Astrocyte of the spinal cord (primary cell): Measurements from ENCODE around the gene MTHFD2L.

Source experiments
- DNase-seq: peaks from one replicate; pipeline ENCODE4 v3.0.0; 2011; ENCODE audit warnings: low read depth, low spot score
- H3K4me3 ChIP-seq: 2 replicates; pipeline ENCODE4 v1.5.1; 2011; ENCODE audit warnings: low read depth, mild to moderate bottlenecking, low read length, moderate library complexity
- in situ Hi-C: cut with HindIII; loops from 2 replicates; pipeline ENCODE4 v1.10.0; 2017; ENCODE audit warnings: low sequenced_read_pairs
- TF ChIP-seq, protein P1 (sequence below): IDR thresholded peaks from 2 replicates; pipeline ENCODE4 v1.5.1; 2012; ENCODE audit warnings: low read depth, mild to moderate bottlenecking, low read length, inconsistent platforms

The MTHFD2L gene

DNA sequence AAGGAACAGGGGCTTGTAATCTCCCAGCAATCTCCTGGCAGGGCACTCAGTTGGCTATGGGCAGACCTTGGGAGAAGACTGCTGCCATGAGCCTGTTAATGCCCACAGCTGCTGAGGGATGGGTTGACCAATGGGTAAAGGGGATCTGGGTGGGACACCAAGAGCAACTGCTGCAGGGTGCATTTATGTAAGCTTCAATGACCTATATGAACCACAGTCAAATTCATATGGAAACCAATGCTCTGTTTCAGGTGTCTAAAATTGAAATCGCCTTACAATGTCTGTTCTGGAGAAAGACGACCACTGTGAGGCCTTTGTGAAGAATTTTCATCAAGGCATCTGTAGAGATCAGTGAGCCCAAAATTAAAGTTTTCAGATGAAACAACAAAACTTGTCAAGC lies 156.4 kb downstream of the MTHFD2L start:
- H3K4me3 ChIP-seq = no peak overlapping the region
- TF ChIP-seq, protein P1, sequence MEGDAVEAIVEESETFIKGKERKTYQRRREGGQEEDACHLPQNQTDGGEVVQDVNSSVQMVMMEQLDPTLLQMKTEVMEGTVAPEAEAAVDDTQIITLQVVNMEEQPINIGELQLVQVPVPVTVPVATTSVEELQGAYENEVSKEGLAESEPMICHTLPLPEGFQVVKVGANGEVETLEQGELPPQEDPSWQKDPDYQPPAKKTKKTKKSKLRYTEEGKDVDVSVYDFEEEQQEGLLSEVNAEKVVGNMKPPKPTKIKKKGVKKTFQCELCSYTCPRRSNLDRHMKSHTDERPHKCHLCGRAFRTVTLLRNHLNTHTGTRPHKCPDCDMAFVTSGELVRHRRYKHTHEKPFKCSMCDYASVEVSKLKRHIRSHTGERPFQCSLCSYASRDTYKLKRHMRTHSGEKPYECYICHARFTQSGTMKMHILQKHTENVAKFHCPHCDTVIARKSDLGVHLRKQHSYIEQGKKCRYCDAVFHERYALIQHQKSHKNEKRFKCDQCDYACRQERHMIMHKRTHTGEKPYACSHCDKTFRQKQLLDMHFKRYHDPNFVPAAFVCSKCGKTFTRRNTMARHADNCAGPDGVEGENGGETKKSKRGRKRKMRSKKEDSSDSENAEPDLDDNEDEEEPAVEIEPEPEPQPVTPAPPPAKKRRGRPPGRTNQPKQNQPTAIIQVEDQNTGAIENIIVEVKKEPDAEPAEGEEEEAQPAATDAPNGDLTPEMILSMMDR = no peak
- DNase-seq = no peak
- in situ Hi-C loops = no loop called here

- no peak overlapping the region for H3K4me3 ChIP-seq
- TF ChIP-seq, protein P1 = no peak
- DNase-seq = no peak
- in situ Hi-C loops = no loop called here
These were observed 157.0 kb downstream of the MTHFD2L start for GRCh38 chr4:74314944-74315343.

DNA sequence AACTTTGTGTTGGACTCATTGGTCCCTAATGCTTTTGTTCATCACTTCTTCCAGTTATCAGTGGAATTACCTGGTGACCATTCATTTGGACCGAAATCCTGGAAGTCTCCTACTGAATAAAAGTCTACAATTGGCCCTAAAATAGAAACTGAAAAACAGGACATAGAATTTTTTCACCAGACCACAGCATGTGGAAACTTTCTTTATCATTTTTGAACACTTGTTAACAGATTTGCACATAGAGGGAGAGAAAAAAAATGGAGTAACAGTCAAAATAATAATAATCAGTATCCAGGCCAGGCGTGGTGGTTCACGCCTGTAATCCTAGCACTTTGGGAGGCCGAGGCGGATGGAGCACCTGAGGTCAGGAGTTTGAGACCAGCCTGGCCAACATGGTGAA lies 157.5 kb downstream of the MTHFD2L start:
- no peak overlapping the region for H3K4me3 ChIP-seq
- TF ChIP-seq, protein P1 = no peak
- DNase-seq = no peak
- in situ Hi-C loops = no loop called here

DNA sequence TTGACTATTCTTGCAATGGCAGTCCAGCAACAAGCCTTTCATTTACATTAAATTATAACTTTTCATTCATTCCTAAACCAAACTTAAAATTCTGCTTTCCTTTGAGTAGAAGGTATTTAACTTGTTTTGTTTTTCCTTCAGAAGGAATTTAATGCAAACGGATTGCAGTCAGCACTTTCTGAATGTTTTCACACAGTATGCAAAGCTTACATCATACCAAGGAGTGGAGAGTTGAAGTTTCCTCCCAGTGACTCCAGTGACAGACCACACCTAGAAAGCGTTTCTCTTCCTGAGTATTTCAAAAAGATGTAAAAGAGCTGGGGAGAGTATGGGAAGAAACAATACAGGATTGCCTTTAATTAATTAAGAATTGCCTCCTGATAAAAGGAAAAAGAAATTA lies 158.5 kb downstream of the MTHFD2L start:
- no peak for DNase-seq
- TF ChIP-seq, protein P1 = no peak
- in situ Hi-C loops = no loop called here

DNA sequence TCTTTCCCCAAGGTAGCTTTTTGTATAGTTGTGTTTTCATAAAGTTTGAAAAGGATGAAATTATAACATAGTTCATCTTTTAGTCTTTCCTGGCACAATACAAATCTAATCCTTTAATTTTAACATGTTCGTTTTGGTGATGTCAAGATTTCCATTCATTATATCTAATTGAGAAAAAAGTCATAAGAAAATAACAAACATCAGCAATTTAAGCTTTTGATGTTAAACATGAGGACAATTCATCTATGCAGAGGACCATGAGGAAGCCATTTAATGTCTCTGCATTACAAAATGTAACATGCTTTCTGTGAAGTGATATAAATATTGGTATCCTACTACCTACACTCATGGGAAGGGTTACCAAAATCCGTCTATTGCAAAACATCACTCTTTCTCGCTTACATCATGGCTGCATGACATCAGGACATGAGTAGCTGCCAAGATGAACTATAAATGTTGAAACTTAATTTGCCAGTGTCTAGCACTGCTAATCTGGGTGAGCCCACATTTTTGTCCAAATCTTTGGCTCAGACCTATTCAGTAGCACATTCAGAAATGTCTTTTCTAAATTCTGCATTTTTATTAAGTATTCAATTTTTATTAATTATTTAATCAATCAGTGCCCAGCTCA lies 159.8 kb downstream of the MTHFD2L start:
- H3K4me3 ChIP-seq = no peak overlapping the region
- in situ Hi-C loops = no loop called here
- TF ChIP-seq, protein P1 = no peak
- DNase-seq = no peak

More for the DNA sequence above, 158.5 kb downstream of the MTHFD2L start:
- no peak overlapping the region for H3K4me3 ChIP-seq

GRCh38 chr4:74318276-74318675 lies 160.4 kb downstream of the MTHFD2L start:
- TF ChIP-seq, protein P1 = no peak
- in situ Hi-C loops = no loop called here
- no peak overlapping the region for H3K4me3 ChIP-seq
- no peak for DNase-seq
